OCI-LY7 (cell line): Measurements from ENCODE around the gene KRTDAP. TPM values are rescaled to one million over a fixed set of nuclear protein-coding genes. Genes with fewer than 3 reads are reported as not detected.

Experiments used
- BruUV-seq: library from RNA; stranded (reverse); fragments of 400-500 nt; replicated peaks from 2 replicates; lab custom pipeline; 2021; lab: Mats Ljungman, UMichigan
- CTCF ChIA-PET: fragments of 300-600 bp; sonication (Branson Sonifier 250); formaldehyde crosslinking; loops from one replicate; lab custom pipeline; 2022; ENCODE audit warnings: antibody characterized with exemption; ENCODE audit not compliant: unreplicated experiment; lab: Charles Lee
- POLR2A ChIA-PET: fragments of 300-600 bp; sonication (Branson Sonifier 250); formaldehyde crosslinking; loops from one replicate; lab custom pipeline; 2022; ENCODE audit warnings: antibody characterized with exemption; lab: Charles Lee
- DNase-seq: peaks from one replicate; pipeline ENCODE4 v3.0.0-alpha.2; 2015; ENCODE audit warnings: low spot score
- H2AFZ ChIP-seq: fragments of 200-600 bp; sonication (generic), shearing (Covaris generic); 2 replicates; pipeline ENCODE4 v1.6.1; 2014; ENCODE audit warnings: mild to moderate bottlenecking, antibody characterized with exemption, low read length, moderate library complexity
- H3K27ac ChIP-seq: fragments of 200-600 bp; sonication (generic); 2 replicates; pipeline ENCODE4 v1.5.1; 2014; ENCODE audit warnings: mixed run types, low read depth, mild to moderate bottlenecking, moderate library complexity, low read length, inconsistent platforms; ENCODE audit not compliant: poor library complexity, severe bottlenecking
- H3K36me3 ChIP-seq: fragments of 200-600 bp; sonication (generic); 2 replicates; pipeline ENCODE4 v1.6.1; 2014; ENCODE audit warnings: mild to moderate bottlenecking, antibody characterized with exemption, low read length, moderate library complexity, mixed read lengths; ENCODE audit not compliant: insufficient read depth
- H3K4me1 ChIP-seq: fragments of 200-600 bp; sonication (generic); 2 replicates; pipeline ENCODE4 v1.5.1; 2014; ENCODE audit warnings: mild to moderate bottlenecking, low read length; ENCODE audit not compliant: insufficient read depth, poor library complexity, severe bottlenecking
- H3K4me2 ChIP-seq: fragments of 200-600 bp; sonication (generic); 2 replicates; pipeline ENCODE4 v1.6.1; 2014; ENCODE audit warnings: mild to moderate bottlenecking, low read length
- H3K4me3 ChIP-seq: fragments of 200-600 bp; sonication (generic); 2 replicates; pipeline ENCODE4 v1.5.1; 2014; ENCODE audit warnings: mild to moderate bottlenecking, low read depth, low read length; ENCODE audit not compliant: poor library complexity, severe bottlenecking
- H3K79me2 ChIP-seq: fragments of 200-600 bp; sonication (generic); 2 replicates; pipeline ENCODE4 v1.6.1; 2016; ENCODE audit warnings: low read depth, mild to moderate bottlenecking, low read length, moderate library complexity, mixed read lengths; ENCODE audit not compliant: insufficient read depth
- H3K9me2 ChIP-seq: fragments of 200-600 bp; sonication (generic); 2 replicates; pipeline ENCODE4 v1.6.1; 2016; ENCODE audit warnings: mild to moderate bottlenecking, low read length, mixed read lengths; ENCODE audit not compliant: insufficient read depth
- H3K9me3 ChIP-seq: fragments of 200-600 bp; sonication (generic); 2 replicates; pipeline ENCODE4 v1.6.1; 2014; ENCODE audit warnings: mild to moderate bottlenecking, mixed run types, low read length, mixed read lengths
- H4K20me1 ChIP-seq: fragments of 200-600 bp; sonication (generic); 2 replicates; pipeline ENCODE4 v1.6.1; 2014; ENCODE audit warnings: mild to moderate bottlenecking, antibody characterized with exemption, low read length, moderate library complexity, mixed read lengths; ENCODE audit not compliant: insufficient read depth
- EZH2phosphoT487 ChIP-seq: fragments of 200-600 bp; sonication (generic); IDR thresholded peaks from 2 replicates; pipeline ENCODE4 v1.6.1; 2018; ENCODE audit warnings: low read depth, borderline replicate concordance, mild to moderate bottlenecking, mixed run types, antibody characterized with exemption, low read length, moderate library complexity, mixed read lengths
- intact Hi-C: fragments of 100-400 bp; cut with micrococcal nuclease; formaldehyde crosslinking; loops from one replicate; pipeline ENCODE4 v1.10.0; 2022; ENCODE audit not compliant: unreplicated experiment
- total RNA-seq, 2 experiments: library from RNA; depleted of rRNA in 1 of 2; stranded (reverse); fragments of >200 nt in 1 of 2; shearing (Covaris generic) in 1 of 2; gene quantifications; 2 replicates each; pipeline ENCODE4 v1.2.3, GENCODE V29; 2014 to 2022
- TF ChIP-seq, protein P1 (sequence below): fragments of 200-600 bp; sonication (generic); conservative IDR thresholded peaks from 2 replicates; pipeline ENCODE4 v1.5.1; 2014; ENCODE audit warnings: mild to moderate bottlenecking, antibody characterized with exemption, low read length, moderate library complexity, mixed read lengths

Gene KRTDAP
- total RNA-seq, 2 experiments from 2014 or later: not detected

DNA sequence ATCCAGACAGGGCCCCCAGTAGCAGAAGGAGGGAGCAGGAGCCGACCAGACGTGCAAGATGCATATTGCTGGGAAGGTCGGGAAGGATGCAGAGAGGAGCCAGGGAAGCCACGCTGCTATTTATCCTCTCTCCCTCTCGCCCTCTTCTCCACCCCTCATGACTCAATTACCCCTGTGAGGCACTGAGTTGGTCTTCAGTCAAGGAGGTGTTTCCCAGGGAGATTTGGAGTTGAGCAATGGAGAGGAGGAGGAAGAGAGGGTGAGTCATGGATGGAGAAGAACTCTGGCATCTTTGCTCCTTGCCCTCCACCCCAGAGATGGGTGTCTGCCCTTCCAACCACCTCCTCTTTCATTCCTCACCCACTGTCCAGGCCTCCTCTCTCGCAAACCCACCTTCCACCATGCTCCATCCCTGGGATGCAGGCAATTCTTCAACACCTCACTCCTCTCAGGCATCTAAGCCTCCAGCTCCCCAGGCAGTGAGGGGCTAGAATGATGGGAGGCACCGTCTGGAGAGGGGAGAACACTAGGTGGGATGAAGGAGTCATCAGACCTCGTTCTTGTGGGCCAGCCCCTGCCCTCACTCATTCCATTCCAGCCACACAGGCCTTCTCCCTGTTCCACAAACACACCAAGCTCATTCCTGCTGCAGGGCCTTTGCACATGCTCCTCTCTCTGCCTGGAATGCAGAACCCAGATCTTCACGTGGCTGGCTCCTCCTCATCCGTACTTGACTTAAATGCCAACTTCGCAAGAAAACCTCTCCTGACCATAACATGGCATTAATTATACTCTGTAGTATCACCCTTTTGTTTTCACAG, 38.2 kb upstream of the KRTDAP start, which contains the start of gene SBSN:
TSS of gene SBSN (minus strand) at position 94 of the 821 bp plus-strand sequence. CDS start at position 64, 30 bp downstream.
- Histone ChIP-seq H3K27ac (no peak within 1 kb of the TSS), H3K36me3 (no peaks in the 10 kb centered on the region), H4K20me1 (no peaks in the 10 kb centered on the region; the same call in 1 of the 2 replicates), H3K4me1 (no peaks in the 10 kb centered on the region), H3K79me2 (no peaks in the 10 kb centered on the region), H3K4me2 (no peak within 1 kb of the TSS), H3K9me3 (no peaks in the 10 kb centered on the region), H3K9me2 (no peaks in the 10 kb centered on the region), H3K4me3 (no peak within 1 kb of the TSS), H2AFZ (no peak within 1 kb of the TSS)
- no TSS peak for BruUV-seq
- CTCF ChIA-PET: no interaction called here
- TF ChIP-seq, protein P1, sequence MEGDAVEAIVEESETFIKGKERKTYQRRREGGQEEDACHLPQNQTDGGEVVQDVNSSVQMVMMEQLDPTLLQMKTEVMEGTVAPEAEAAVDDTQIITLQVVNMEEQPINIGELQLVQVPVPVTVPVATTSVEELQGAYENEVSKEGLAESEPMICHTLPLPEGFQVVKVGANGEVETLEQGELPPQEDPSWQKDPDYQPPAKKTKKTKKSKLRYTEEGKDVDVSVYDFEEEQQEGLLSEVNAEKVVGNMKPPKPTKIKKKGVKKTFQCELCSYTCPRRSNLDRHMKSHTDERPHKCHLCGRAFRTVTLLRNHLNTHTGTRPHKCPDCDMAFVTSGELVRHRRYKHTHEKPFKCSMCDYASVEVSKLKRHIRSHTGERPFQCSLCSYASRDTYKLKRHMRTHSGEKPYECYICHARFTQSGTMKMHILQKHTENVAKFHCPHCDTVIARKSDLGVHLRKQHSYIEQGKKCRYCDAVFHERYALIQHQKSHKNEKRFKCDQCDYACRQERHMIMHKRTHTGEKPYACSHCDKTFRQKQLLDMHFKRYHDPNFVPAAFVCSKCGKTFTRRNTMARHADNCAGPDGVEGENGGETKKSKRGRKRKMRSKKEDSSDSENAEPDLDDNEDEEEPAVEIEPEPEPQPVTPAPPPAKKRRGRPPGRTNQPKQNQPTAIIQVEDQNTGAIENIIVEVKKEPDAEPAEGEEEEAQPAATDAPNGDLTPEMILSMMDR: no peak
- no peak for TF ChIP-seq EZH2phosphoT487
- DNase-seq: no peak
- intact Hi-C loops: no loop called here
- POLR2A ChIA-PET: no interaction called here

DNA sequence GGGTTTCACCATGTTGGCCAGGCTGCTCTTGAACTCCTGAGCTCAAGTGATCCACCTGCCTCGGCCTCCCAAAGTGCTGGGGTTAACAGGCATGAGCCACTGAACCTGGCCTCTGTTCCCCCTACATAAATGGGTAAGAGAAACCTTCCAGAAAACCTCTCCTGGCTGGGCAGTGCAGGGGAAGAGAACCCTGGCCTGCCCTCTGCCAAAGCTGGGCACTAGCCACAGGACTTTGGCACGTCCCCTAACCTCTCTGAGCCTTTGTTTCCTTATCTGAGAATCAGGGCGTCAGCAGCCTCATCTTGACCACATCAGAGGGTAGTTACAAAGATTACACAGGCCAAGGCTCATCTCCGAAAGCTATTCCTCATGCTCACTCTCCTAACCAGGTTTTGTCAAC, 35.6 kb upstream of the KRTDAP start:
- intact Hi-C loops: no loop called here
- ChIA-PET POLR2A (no interaction called here), CTCF (no interaction called here)
- Histone ChIP-seq H2AFZ (no peak overlapping the region), H3K4me3 (no peak overlapping the region), H4K20me1 (no peaks in the 10 kb centered on the region), H3K36me3 (no peaks in the 10 kb centered on the region), H3K27ac (no peak overlapping the region), H3K79me2 (no peaks in the 10 kb centered on the region), H3K9me3 (no peaks in the 10 kb centered on the region), H3K4me2 (no peak overlapping the region), H3K9me2 (no peaks in the 10 kb centered on the region), H3K4me1 (no peaks in the 10 kb centered on the region)
- no peak for DNase-seq
- BruUV-seq: no TSS peak
- TF ChIP-seq, protein P1: no peak
- TF ChIP-seq EZH2phosphoT487: no peak

DNA sequence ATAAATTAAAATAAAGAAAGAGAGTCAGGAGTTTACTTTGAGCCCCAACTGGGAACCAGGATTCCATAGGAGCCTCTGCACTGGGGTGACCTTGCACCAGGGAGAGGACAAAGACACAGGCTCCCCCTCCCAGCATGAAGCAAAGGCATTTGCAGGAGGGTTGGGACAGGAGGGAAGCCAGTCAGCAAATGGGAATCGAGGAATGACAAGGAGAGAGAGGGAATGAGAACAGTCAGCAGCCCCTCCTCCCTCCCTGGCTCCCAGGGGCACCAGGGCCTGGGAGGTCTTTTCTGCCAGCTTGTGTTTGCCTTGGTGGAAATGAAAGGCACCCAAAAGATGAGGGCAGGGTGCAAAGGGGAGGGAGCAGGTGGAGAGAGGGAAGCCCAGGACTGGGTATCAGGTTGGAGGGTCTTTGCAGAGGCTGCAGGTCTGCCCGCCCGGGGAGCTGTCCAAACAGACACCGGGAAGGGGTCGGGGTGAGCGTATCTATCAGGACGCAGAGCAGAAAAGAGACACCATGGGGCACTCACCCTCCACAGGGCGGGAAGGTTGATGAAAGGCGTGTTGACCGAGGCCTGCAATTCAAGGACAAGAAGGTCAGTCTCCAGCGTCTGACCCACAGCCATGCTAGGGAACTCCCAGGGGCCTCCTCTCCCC, 34.0 kb upstream of the KRTDAP start:
- Histone ChIP-seq H2AFZ (no peak overlapping the region), H3K27ac (no peak overlapping the region), H4K20me1 (no peaks in the 10 kb centered on the region), H3K4me2 (no peak overlapping the region), H3K4me1 (no peaks in the 10 kb centered on the region), H3K4me3 (no peak overlapping the region), H3K79me2 (no peaks in the 10 kb centered on the region), H3K36me3 (no peaks in the 10 kb centered on the region), H3K9me3 (no peaks in the 10 kb centered on the region), H3K9me2 (no peaks in the 10 kb centered on the region)
- no peak for DNase-seq
- BruUV-seq: no TSS peak
- ChIA-PET CTCF (no interaction called here), POLR2A (no interaction called here)
- intact Hi-C loops: no loop called here
- no peak for TF ChIP-seq EZH2phosphoT487
- TF ChIP-seq, protein P1: no peak
